Thoracic aorta endothelial cell (primary cell): ENCODE measurements around the gene TEX11. TPM values are rescaled to one million over a fixed set of nuclear protein-coding genes. Genes with fewer than 3 reads are reported as not detected.

Source experiments
- small RNA-seq: library from RNA; depleted of rRNA; stranded (forward); fragments of <200 nt; gene quantifications from one replicate; pipeline ENCODE3, GENCODE V24; 2012
- total RNA-seq: library from RNA; depleted of rRNA; stranded (reverse); fragments of >200 nt; gene quantifications from 2 replicates; pipeline ENCODE4 v1.2.3, GENCODE V29; 2012

The TEX11 gene
- total RNA-seq, result not detected in 2 replicates

DNA sequence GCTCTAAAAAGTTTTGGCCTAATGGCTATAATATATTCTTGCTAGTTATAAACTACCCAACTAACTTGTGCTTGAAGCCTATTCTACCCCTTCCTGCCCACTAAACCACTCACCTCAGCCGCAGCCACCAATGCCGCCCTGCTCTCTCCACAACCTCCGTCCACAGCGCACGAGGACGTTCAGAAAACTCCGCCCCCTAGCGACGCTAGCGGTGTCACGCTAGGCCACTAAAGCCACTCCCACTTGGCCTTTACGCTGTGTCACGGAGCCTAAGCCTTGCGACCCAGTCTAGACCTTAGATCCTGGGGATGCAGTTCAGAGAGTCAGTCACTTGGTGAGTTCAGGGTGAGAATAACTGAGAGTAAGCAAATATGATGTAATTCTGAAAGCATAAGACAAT is at the start of gene TEX11:
Gene TEX11, minus strand, starts transcription at position 171 of the 400 bp plus-strand sequence. CDS start 922 bp downstream, outside the sequence.

Small RNA genes lying within 50 kb of the gene (small RNA-seq; reads per million reads assigned to genes)
- not detected for gene SNORD3E

Other genes starting within 250 kb of the TEX11 start
- gene SLC7A3, start 22.4 kb upstream of the TEX11 start, total RNA-seq, result not detected in 2 replicates
- 69.7 and 73.2 TPM in 2 replicates for gene SNX12, start 159.6 kb upstream of the TEX11 start, total RNA-seq
- gene FOXO4, start 187.1 kb upstream of the TEX11 start, total RNA-seq, result 2.9 and 3.8 TPM in 2 replicates
- not detected in 2 replicates for gene CXorf65, start 198.0 kb upstream of the TEX11 start, total RNA-seq
- not detected in 2 replicates for gene IL2RG, start 202.9 kb upstream of the TEX11 start, total RNA-seq
- 32.0 and 33.2 TPM in 2 replicates for gene MED12, start 209.9 kb upstream of the TEX11 start, total RNA-seq
- 0.07 and 0.13 TPM in 2 replicates for gene NLGN3, start 236.1 kb upstream of the TEX11 start, total RNA-seq